Limb (tissue), 2 donors: ENCODE measurements around the gene EPB41L1.

Source experiments
- DNase-seq, 2 donors: peaks; one replicate each; pipeline ENCODE4 v3.0.0-alpha.2; 2016; ENCODE audit errors: extremely low spot score in 2 of 2

Gene EPB41L1

GRCh38 chr20:36218380-36219064 lies 64.0 kb downstream of the EPB41L1 start:
- DNase-seq: no peak

- no peak for DNase-seq
These were observed 65.2 kb downstream of the EPB41L1 start for GRCh38 chr20:36219671-36220220.

GRCh38 chr20:36225666-36226065 lies 71.1 kb downstream of the EPB41L1 start:
- no peak for DNase-seq

GRCh38 chr20:36228770-36229169 lies 74.2 kb downstream of the EPB41L1 start:
- no peak for DNase-seq

GRCh38 chr20:36230019-36230418 lies 75.5 kb downstream of the EPB41L1 start:
- no peak for DNase-seq

- DNase-seq: no peak
These were observed 76.8 kb downstream of the EPB41L1 start for GRCh38 chr20:36231331-36231730.

- no peak for DNase-seq
These were observed 80.3 kb downstream of the EPB41L1 start for GRCh38 chr20:36234771-36235320.

GRCh38 chr20:36235892-36236785 lies 81.6 kb downstream of the EPB41L1 start, which contains the start of gene AAR2:
Gene AAR2, plus strand, starts transcription at chr20:36236478. Its CDS starts 3,391 bp downstream, at chr20:36239869.
- DNase-seq: peak; percentile 76 to 90

- DNase-seq: no peak
These were observed 82.2 kb downstream of the EPB41L1 start for GRCh38 chr20:36236786-36237121.

GRCh38 chr20:36237477-36237876 lies 82.9 kb downstream of the EPB41L1 start:
- DNase-seq: no peak

- no peak for DNase-seq
These were observed 83.6 kb downstream of the EPB41L1 start for GRCh38 chr20:36238153-36238552.

- DNase-seq: no peak
These were observed 84.2 kb downstream of the EPB41L1 start for GRCh38 chr20:36238760-36239159.

GRCh38 chr20:36240076-36240475 lies 85.5 kb downstream of the EPB41L1 start:
- no peak for DNase-seq

- DNase-seq: no peak
These were observed 87.1 kb downstream of the EPB41L1 start for GRCh38 chr20:36241678-36242077.

- no peak for DNase-seq
These were observed 89.2 kb downstream of the EPB41L1 start for GRCh38 chr20:36243726-36244125.

- no peak for DNase-seq
These were observed 91.9 kb downstream of the EPB41L1 start for GRCh38 chr20:36246401-36246800.

GRCh38 chr20:36248836-36249235 lies 94.3 kb downstream of the EPB41L1 start:
- no peak for DNase-seq

GRCh38 chr20:36249450-36249849 lies 94.9 kb downstream of the EPB41L1 start:
- DNase-seq: no peak

GRCh38 chr20:36251426-36251825 lies 96.9 kb downstream of the EPB41L1 start:
- DNase-seq: no peak

- DNase-seq: no peak
These were observed 98.0 kb downstream of the EPB41L1 start for GRCh38 chr20:36252511-36252910.

- DNase-seq: no peak
These were observed 98.5 kb downstream of the EPB41L1 start for GRCh38 chr20:36253036-36253435.

GRCh38 chr20:36254076-36254475 lies 99.5 kb downstream of the EPB41L1 start:
- DNase-seq: no peak
